ENCODE data around the gene BPI.
"Not testable (repeated sequence)": the region's sequence is repeated elsewhere in the genome, so short reads cannot be mapped to it uniquely, and the experiment has no call there.

Gene BPI

GRCh38 chr20:38303908-38304379 lies at the start of gene BPI:
Gene BPI (plus strand): TSS chr20:38304156. CDS start chr20:38304224, 68 bp downstream.
- DNase-seq = no peak

DNA sequence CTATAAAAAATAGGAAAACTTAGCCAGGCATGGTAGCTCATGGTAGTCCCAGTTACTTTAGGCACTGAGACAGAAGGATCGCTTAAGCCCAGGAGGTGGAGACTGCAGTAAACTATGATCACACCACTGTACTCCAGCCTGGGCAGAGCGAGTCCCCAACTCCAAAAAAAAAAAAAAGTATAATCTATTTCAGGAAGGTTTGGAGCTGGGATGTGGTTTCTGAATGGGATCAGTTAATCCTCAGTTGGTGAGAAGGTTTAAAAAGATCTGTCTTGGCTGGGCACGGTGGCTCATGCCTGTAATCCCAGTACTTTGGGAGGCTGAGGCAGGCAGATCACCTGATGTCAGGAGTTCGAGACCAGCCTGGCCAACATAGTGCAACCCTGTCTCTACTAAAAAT lies 49.3 kb upstream of the BPI start:
- DNase-seq = not testable (repeated sequence)

DNA sequence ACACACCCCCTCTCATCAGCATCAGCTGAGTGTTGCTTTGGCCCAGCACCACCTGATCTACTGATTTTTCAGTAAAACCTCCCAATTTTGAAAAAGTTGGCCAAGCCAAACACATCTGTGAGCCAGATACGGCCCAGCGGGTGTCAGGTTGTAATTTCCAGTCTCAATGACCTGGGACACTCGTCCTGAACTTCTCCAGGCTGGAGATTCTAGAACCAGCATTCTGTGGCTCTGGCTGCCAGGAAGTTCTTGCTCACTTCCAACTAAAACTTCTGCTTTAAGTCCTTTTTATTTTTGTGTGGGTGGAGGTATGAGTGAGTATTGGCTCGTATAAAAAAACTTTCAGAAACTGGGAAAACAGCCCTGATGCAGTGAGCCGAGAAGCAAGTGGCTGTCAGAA lies 48.6 kb upstream of the BPI start:
- DNase-seq = no peak

DNA sequence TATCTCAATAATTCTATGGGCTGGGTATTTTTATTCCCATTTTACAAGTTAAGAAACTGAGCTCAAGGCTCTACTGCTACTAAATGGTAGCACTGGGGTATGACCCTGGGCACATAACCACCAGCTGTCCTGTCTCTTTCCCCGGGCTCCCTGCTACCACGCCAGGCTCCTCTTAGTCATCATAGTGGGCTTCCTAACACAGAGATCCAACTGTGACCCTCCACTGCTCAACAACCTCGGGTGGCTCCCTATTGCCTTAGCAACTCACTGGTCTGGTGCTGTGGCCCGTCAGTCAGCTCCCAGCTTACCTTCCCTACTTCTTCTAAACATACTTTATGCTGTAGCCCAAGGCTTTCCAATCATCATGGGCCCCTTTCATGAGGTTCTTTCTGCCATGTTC lies 47.9 kb upstream of the BPI start:
- DNase-seq = no peak

GRCh38 chr20:38256966-38257365 lies 47.0 kb upstream of the BPI start:
- no peak for DNase-seq

GRCh38 chr20:38258545-38259215 lies 45.3 kb upstream of the BPI start:
- DNase-seq = no peak

- DNase-seq = no peak
Measured at GRCh38 chr20:38260025-38260377, 44.0 kb upstream of the BPI start.

DNA sequence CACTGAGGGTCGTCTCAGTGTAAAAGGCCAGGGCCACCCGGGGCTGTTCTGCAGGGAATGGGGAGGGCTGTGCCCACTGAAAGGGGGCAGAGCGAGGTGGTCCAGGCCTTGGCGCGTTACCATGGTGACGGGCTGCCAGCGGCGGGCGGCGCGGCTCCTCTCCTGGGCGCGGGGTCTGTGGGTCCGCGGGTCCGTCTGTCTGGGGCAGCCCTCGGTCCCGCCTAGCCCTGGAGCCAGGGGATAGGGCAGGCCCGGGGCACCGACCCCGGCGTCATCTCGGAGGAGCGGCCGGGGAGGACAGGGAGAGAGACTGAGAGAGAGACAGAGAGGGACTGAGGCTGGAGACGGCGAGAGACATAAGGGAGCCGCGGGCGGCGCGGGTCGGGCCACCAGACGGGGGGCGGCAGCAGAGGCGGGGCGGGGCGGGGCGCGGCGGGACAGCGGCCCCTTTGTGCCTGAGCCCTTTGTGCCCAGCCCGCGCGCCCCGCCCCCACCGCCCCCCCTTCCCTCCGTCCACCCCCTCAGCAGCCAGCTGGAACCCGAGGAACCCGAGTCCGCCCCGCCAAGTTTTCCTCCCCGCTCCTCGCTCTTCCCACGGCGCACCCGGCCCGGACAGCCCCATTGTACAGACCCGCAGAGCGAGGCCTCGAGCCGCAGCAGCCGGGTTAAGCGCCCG lies 43.4 kb upstream of the BPI start, which contains the start of gene KIAA1755:
Gene KIAA1755 (minus strand): TSS at position 358 of the 676 bp plus-strand sequence. CDS start 235 bp downstream, at position 123.
- DNase-seq = no peak

GRCh38 chr20:38261054-38261390 lies 42.9 kb upstream of the BPI start:
- DNase-seq = no peak

- DNase-seq = no peak
Measured at GRCh38 chr20:38262931-38263330, 41.0 kb upstream of the BPI start.

DNA sequence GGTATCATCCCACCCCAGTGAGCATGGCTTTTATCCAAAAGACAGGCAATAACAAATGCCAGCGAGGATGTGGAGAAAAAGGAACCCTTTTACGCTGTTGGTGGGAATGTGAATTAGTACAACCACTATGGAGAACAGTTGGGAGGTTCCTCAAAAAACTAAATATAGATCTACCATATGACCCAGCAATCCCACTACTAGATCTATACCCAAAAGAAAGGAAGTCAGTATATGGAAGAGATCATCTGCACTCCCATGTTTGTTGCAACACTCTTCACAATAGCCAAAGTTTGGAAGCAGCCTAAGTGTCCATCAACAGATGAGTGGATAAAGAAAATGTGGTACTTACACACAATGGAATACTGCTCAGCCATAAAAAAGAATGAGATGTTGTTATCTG lies 37.5 kb upstream of the BPI start:
- DNase-seq = no peak

DNA sequence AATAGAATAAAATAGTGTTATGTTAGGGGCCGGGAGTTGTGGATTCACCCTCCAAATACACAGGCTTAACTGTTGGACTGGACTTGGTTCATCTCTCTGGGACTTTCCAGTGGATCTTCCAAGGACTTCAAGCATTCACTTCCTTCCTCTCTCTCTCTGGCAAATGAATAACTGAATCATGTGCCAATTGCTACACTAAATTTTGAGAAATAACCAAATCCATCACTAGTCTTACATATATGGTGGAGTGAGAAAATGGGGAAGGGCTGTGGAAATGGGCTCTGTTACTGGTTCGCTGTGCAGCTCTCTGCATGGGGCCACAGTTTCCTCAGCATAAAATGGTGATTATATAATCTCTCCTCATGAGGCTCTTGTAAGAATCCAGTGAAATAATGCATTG lies 36.7 kb upstream of the BPI start:
- no peak for DNase-seq

DNA sequence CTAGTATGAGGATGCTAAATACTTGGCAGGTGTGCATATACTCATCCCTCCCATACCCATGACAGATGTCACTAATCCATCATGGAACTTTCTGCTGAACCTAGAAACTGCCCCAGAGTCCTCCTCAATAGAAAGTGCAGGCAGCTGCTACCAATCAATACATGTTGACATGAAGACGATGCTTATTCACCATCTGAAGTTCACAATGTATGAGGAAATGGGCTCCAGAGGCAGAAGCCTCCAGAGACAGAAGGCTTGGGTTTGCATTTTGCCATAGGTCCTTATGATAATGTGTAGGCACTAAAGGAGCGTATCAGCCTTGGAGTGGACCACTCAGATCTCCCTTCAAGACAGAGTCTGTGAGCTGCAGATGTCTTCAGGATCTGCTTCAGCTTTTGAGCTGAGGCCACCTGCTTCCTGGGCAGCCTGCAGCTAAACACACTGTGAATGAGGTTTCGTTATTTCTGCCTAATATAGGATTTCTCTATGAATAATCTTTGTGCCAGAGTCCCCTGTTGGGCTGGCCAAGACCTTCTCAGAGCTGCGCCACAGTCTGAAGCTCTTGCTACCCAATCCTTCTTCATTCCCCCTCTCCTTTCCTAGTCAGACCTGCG lies 35.9 kb upstream of the BPI start:
- DNase-seq = no peak

DNA sequence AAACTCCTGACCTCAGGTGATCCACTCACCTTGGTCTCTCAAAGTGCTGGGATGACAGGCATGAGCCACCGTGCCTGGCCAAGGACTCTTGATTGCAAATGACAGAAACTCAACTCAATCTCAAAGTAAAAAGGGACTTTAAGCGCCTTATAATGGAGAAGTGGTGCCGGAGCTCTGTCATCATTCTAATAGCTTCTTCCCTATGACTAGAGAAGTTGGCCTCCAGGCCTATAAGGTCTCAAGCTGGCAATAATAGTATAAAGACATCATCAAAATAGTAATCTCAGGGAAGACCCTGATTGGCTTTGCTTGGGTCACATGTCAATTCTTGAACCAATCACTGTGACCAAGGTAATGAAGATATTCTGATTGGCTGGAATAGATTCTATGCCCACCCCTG lies 34.9 kb upstream of the BPI start:
- no peak for DNase-seq

DNA sequence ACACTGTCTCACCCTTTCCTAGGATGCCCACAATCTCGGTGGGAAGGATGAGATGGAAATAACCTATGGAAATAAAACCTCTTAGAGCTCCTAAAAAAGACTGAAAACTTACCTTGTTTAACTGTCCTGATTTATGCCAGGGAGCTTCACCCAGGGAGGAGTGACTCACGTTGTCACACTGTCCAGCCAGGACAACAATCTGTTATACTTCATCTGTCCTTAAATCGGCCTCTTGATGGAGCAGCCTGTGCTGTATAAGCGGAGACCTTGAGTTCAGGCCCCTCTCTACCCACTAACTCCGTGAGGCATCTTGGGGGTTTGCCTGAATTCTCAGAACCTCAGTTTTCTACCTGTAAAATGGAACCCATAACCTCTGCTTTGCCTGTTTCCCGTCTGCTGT lies 34.2 kb upstream of the BPI start:
- no peak for DNase-seq

DNA sequence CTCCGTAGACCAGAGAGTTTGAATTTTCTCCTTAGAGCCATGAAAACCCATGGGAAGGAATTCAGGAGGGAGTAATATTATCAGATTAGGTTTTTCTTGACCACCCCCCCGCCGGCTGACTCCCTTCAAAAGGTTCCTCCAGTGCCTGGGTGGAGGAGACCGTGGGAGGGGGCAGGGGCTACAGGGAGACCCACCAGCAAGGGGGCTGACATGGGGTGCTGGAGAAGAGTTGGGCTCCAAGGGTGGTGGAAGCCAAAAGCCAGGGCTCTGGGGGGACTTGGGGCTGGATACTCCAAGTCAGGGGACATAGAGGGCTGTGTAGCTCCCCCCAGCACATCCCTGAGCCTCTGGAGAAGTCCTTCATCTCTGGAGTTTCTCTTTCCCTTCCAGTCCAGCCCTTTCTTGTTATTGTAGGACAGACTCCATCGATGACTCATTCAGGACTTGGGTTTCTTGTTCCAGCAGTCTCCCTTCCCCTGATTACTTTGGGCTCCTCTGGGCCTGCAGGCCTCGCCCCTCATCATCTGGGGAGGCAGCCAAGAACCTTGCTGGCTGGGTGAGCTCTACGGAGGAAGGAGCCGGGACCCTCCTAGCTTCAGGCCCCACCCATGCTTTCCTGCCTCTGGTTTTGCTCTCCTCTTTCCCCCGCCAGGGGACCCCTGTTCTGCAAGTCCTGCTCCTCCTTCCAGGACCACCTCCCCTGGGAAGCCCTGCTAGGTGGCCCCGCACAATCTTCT lies 32.9 kb upstream of the BPI start:
- DNase-seq = no peak

- no peak for DNase-seq
Measured at GRCh38 chr20:38271608-38272120, 32.3 kb upstream of the BPI start.

- no peak for DNase-seq
Measured at GRCh38 chr20:38272398-38272797, 31.6 kb upstream of the BPI start.

DNA sequence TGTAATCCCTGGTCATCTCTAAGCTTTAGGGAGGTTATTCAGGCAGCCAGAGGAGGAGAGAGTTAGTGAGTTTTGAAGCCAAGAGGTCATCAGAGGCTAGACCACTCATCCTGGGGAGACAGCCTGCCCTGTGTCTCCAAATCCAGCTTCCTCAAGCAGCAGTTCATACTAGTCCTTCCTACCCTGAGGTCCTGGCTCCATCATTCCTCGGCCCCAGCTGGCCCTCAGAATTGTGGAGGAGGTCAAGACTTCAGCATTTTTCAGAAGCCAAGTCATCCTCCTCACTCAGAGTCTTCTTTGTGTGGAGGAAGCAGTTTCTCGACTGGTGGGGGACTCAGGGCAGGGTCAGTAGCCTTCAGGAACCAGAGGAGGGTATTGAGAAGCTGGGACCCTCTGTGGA lies 31.0 kb upstream of the BPI start:
- DNase-seq = no peak

- DNase-seq = no peak
Measured at GRCh38 chr20:38275815-38276550, 28.0 kb upstream of the BPI start.

GRCh38 chr20:38277285-38277684 lies 26.7 kb upstream of the BPI start:
- DNase-seq = no peak

- DNase-seq = no peak
Measured at GRCh38 chr20:38277691-38278090, 26.3 kb upstream of the BPI start.

DNA sequence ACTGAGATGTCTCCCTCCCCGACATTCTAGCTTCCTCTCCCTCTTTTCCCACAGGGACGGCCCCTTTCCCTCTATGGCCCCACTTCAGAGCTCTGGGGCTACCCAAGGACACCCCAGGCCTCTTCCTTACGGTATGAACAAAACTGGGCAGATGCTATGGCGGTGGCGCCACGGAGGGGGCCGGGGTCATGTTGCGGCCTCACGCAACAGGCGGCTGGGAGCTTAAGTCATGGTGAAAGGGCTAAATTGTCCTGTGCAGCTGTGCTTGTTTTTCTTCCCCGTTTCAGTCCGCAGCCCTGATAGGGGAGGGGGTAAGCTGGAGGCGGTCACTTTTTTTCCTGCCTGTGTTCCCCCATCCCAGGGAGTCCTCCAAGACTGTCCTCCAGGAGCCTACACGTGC lies 25.8 kb upstream of the BPI start:
- no peak for DNase-seq

All from NCI-H1436 treated with DMSO at 0.1 percent for 48 hours (cell line).